HepG2 (cell line): ENCODE data around the gene DDX6.

Experiments used
- CTCF ChIP-seq: sonication (generic); formaldehyde crosslinking; IDR thresholded peaks from 2 replicates; pipeline ENCODE4 v1.5.0; 2020; ENCODE audit warnings: mild to moderate bottlenecking, missing genetic modification reagents, moderate library complexity
- POLR2A ChIP-seq, 2 experiments: IDR thresholded peaks; 2 replicates each; pipeline ENCODE4 v1.6.1; 2011; ENCODE audit warnings: low read depth in 2 of 2, low read length in 2 of 2, mild to moderate bottlenecking in 1 of 2, moderate library complexity in 1 of 2; ENCODE audit not compliant: insufficient read depth in 1 of 2
- POLR2AphosphoS5 ChIP-seq: IDR thresholded peaks from 2 replicates; pipeline ENCODE4 v1.6.1; 2012; ENCODE audit warnings: low read depth, low read length
- PPARG ChIP-seq: conservative IDR thresholded peaks from 2 replicates; pipeline ENCODE4 v1.6.1; 2016; ENCODE audit warnings: missing biosample characterization, missing genetic modification reagents
- SP1 ChIP-seq, 2 experiments: fragments of 450-650 bp in 1 of 2; sonication (generic) in 1 of 2; formaldehyde crosslinking in 1 of 2; IDR thresholded peaks; 2 replicates each; pipeline versions ENCODE4 v1.4.0 to v1.6.1; 2016 to 2020; ENCODE audit warnings: missing genetic modification reagents in 1 of 2
- TCF7 ChIP-seq: sonication (generic); IDR thresholded peaks from 2 replicates; pipeline ENCODE4 v1.6.1; 2016; ENCODE audit warnings: antibody characterized with exemption, low read depth
- ZNF143 ChIP-seq: sonication (generic); formaldehyde crosslinking; IDR thresholded peaks from 2 replicates; pipeline ENCODE4 v1.4.0; 2020; ENCODE audit warnings: missing genetic modification reagents
- ZNF335 ChIP-seq: sonication (generic); formaldehyde crosslinking; IDR thresholded peaks from 2 replicates; pipeline ENCODE4 v1.4.0; 2020; ENCODE audit warnings: missing genetic modification reagents
- ZNF337 ChIP-seq: sonication (generic); formaldehyde crosslinking; IDR thresholded peaks from 2 replicates; pipeline ENCODE4 v1.5.1; 2020; ENCODE audit warnings: missing genetic modification reagents, low read depth, mild to moderate bottlenecking, borderline replicate concordance
- ZNF737 ChIP-seq: sonication (generic); formaldehyde crosslinking; IDR thresholded peaks from 2 replicates; pipeline ENCODE4 v1.5.0; 2020; ENCODE audit warnings: missing genetic modification reagents, mild to moderate bottlenecking, borderline replicate concordance
- ZNF747 ChIP-seq: sonication (generic); formaldehyde crosslinking; IDR thresholded peaks from 2 replicates; pipeline ENCODE4 v1.8.1; 2023; ENCODE audit warnings: missing genetic modification reagents, mild to moderate bottlenecking, borderline replicate concordance
- ZZZ3 ChIP-seq: sonication (generic); formaldehyde crosslinking; IDR thresholded peaks from 2 replicates; pipeline ENCODE4 v1.4.0; 2020; ENCODE audit warnings: missing genetic modification reagents, mild to moderate bottlenecking, borderline replicate concordance

GRCh38 chr11:118786657-118787056, 4.3 kb downstream of the DDX6 start:
- no peak for TF ChIP-seq PPARG (CRISPR knock-in tag)
- no peak for TF ChIP-seq POLR2AphosphoS5
- no peak for TF ChIP-seq ZNF747
- TF ChIP-seq SP1 (IDR thresholded peaks at IDR 0.05): no peak
- TF ChIP-seq SP1 (CRISPR knock-in tag; IDR thresholded peaks at IDR 0.05): no peak
- no peak for TF ChIP-seq POLR2A (IDR thresholded peaks at IDR 0.05; ENCODE audit: insufficient read depth in 1 of 2, low read depth in 2 of 2, low read length in 2 of 2)
- no peak for TF ChIP-seq ZZZ3 (CRISPR knock-in tag)
- no peak for TF ChIP-seq ZNF737 (CRISPR knock-in tag)
- TF ChIP-seq CTCF (CRISPR knock-in tag): no peak
- no peak for TF ChIP-seq ZNF337 (CRISPR knock-in tag)
- TF ChIP-seq ZNF335 (CRISPR knock-in tag): no peak
- no peak for TF ChIP-seq ZNF143 (CRISPR knock-in tag)
- TF ChIP-seq TCF7: no peak
